ENCODE data around the gene SLC25A26.

DNA sequence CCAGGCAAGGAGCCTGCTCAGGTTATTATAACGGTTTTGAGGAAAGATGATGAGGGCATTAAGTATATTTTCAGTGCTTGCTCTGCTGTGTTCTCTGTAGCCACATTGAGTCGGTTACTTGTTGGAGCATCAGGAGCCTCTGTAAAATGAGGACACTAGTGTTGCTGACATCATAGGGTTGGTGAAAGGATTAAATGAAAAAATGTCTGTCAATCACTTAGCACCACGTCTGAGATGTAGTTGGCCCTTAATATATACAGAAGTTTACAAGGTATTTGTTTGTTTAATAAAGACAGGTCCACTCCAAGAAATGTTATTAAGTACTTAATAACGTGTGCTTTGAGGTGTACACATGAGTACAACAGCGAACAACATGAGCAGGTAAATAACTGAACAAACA is 735 bp upstream of the SLC25A26 start:
- TF ChIP-seq, protein P1, sequence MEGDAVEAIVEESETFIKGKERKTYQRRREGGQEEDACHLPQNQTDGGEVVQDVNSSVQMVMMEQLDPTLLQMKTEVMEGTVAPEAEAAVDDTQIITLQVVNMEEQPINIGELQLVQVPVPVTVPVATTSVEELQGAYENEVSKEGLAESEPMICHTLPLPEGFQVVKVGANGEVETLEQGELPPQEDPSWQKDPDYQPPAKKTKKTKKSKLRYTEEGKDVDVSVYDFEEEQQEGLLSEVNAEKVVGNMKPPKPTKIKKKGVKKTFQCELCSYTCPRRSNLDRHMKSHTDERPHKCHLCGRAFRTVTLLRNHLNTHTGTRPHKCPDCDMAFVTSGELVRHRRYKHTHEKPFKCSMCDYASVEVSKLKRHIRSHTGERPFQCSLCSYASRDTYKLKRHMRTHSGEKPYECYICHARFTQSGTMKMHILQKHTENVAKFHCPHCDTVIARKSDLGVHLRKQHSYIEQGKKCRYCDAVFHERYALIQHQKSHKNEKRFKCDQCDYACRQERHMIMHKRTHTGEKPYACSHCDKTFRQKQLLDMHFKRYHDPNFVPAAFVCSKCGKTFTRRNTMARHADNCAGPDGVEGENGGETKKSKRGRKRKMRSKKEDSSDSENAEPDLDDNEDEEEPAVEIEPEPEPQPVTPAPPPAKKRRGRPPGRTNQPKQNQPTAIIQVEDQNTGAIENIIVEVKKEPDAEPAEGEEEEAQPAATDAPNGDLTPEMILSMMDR (IDR thresholded peaks at IDR 0.05) = no peak
- TF ChIP-seq POLR2AphosphoS5 (IDR thresholded peaks at IDR 0.05) (no peak), POLR2A (IDR thresholded peaks at IDR 0.05) (no peak), EP300 (IDR thresholded peaks at IDR 0.05) (no peak)
